Adrenal gland (tissue), 19 donors: ENCODE results near the gene POLL. TPM values are rescaled to one million over a fixed set of nuclear protein-coding genes. Genes with fewer than 3 reads are reported as not detected.
"Not testable (repeated sequence)": the region's sequence is repeated elsewhere in the genome, so short reads cannot be mapped to it uniquely, and the experiment has no call there.

Source experiments
- DNase-seq, 7 donors: peaks; one replicate each; pipeline ENCODE4 v3.0.0-alpha.2; 2019 to 2020
- H3K27ac ChIP-seq, 5 donors: fragments of 200-600 bp; sonication (generic) in 4 of 5; 1 replicate in 3 of 5; 2 replicates in 2 of 5; pipeline versions ENCODE4 v1.5.1 to v1.8.0; 2016 to 2020; ENCODE audit warnings: mild to moderate bottlenecking in 1 of 5
- H3K27me3 ChIP-seq: fragments of 200-600 bp; 2 replicates; pipeline ENCODE4 v1.8.0; 2021
- H3K36me3 ChIP-seq, 2 donors: fragments of 200-600 bp; replicated peaks in 1 of 2; 1 replicate in 1 of 2; 2 replicates in 1 of 2; pipeline versions ENCODE4 v1.5.1 to v1.8.0; 2018 to 2022
- H3K4me1 ChIP-seq, 2 donors: fragments of 200-600 bp; replicated peaks in 1 of 2; 1 replicate in 1 of 2; 2 replicates in 1 of 2; pipeline versions ENCODE4 v1.5.1 to v1.8.0; 2018 to 2021
- H3K4me3 ChIP-seq, 4 donors: fragments of 200-600 bp; sonication (generic) in 3 of 4; one replicate each; pipeline ENCODE4 v1.5.1; 2016 to 2018
- H3K9me3 ChIP-seq, 3 donors: fragments of 200-600 bp; sonication (generic) in 1 of 3; replicated peaks in 1 of 3; 1 replicate in 2 of 3; 2 replicates in 1 of 3; pipeline versions ENCODE4 v1.5.1 to v1.8.0; 2016 to 2021
- POLR2A ChIP-seq, 2 donors: fragments of 450-650 bp; IDR thresholded peaks; one replicate each; pipeline ENCODE4 v1.6.1; 2017; ENCODE audit warnings: antibody characterized with exemption in 2 of 2, mild to moderate bottlenecking in 2 of 2, moderate library complexity in 1 of 2
- WGBS, 4 donors: extraction: QIAGEN DNeasy Blood & Tissue Kit in 2 of 4; methylation state at CpG; one replicate each; pipeline versions ENCODE4 v1.1.5 to v1.1.7; 2013 to 2017; 5-methylcytosine and 5-hydroxymethylcytosine counted together
- intact Hi-C, 2 donors: fragments of 100-400 bp; cut with DNase I; formaldehyde crosslinking; loops; one replicate each; pipeline versions ENCODE4 v1.14.1 to v1.15.0; 2022 to 2023
- long read RNA-seq, 10 donors: library from polyadenylated mRNA in 3 of 10; unstranded in 2 of 10; stranded (forward) in 1 of 10; transcript quantifications; one replicate each; pipeline ENCODE4 v2.0.0 and lab custom pipeline, GENCODE V29; 2021 to 2026
- polyA plus RNA-seq, 3 donors: library from polyadenylated mRNA; stranded (reverse); fragments of 200-250 nt in 2 of 3; fragments of 350-450 nt in 1 of 3; fragmentation: Illumina TruSeq in 1 of 3; extraction: RNeasy Lipid Tissue Mini Kit (QIAGEN cat#74804) in 1 of 3; gene quantifications; one replicate each; pipeline ENCODE4 v1.2.3, GENCODE V29; 2013 to 2014
- total RNA-seq, 9 donors: library from RNA; depleted of rRNA in 4 of 9; stranded (reverse); fragments of >200 nt in 4 of 9; fragments of 120-200 nt in 1 of 9; fragmentation: NEBNext Ultra II Directional in 1 of 9; extraction: Animal tissue kit (Norgen Biotek cat#: 25700) in 1 of 9; gene quantifications; one replicate each; pipeline versions ENCODE4 v1.1.0 to v1.2.4, GENCODE V29; 2013 to 2023
- TF ChIP-seq, protein P1 (sequence below), 6 experiments: fragments of 450-650 bp in 4 of 6; fragments of 200-600 bp in 2 of 6; sonication (generic) in 1 of 6; IDR thresholded peaks; 1 replicate in 5 of 6; 2 replicates in 1 of 6; pipeline versions ENCODE4 v1.5.1 to v1.8.0; 2016 to 2021; ENCODE audit warnings: antibody characterized with exemption in 6 of 6, mild to moderate bottlenecking in 2 of 6, moderate library complexity in 1 of 6
- donor health status: healthy with polysubstance abuse.
- donor health status: Bipolar disorder and iron deficiency.
- donor health status: DM: yes; HTN: yes; CAD: no.
- donor health status: DM: no; HTN: no; CAD: no.
- donor health status: DM: no; HTN: no; CAD: no.
- donor health status: DM: yes; HTN: yes; CAD: no.

Gene POLL
- 10 to 100 TPM; 10.7 to 44.6 (median 29.9) TPM for total RNA-seq
- polyA plus RNA-seq = 10 to 100 TPM; 10.1 to 83.7 (median 59.3) TPM
- long read RNA-seq, donor 1, partial matches to known transcripts = 15 of 35 reads
- long read RNA-seq, donor 1, other reads (novel, unspliced or antisense) = 20 of 35 reads
- long read RNA-seq, donor 2 = 0 reads
- long read RNA-seq, donor 3, partial matches to known transcripts = 0 of 1 reads
- long read RNA-seq, donor 3, other reads (novel, unspliced or antisense) = 0 of 1 reads
- long read RNA-seq, donor 4, partial matches to known transcripts = 0 of 5 reads
- long read RNA-seq, donor 4, other reads (novel, unspliced or antisense) = 3 of 5 reads
- long read RNA-seq, donor 5, partial matches to known transcripts = 10 of 35 reads
- long read RNA-seq, donor 5, other reads (novel, unspliced or antisense) = 23 of 35 reads
- long read RNA-seq, donor 6, partial matches to known transcripts = 2 of 15 reads
- long read RNA-seq, donor 6, other reads (novel, unspliced or antisense) = 12 of 15 reads
- long read RNA-seq, donor 7, partial matches to known transcripts = 0 of 2 reads
- long read RNA-seq, donor 7, other reads (novel, unspliced or antisense) = 0 of 2 reads
- long read RNA-seq, donor 8, partial matches to known transcripts = 0 of 1 reads
- long read RNA-seq, donor 8, other reads (novel, unspliced or antisense) = 0 of 1 reads
- long read RNA-seq, donor 9 = 0 reads
- long read RNA-seq, donor 10 = 0 reads

- Histone ChIP-seq H3K36me3 (peaks cover 0 to 15% of the 10 kb centered on the region in 2 donors), H3K4me1 (peaks cover 7 to 20% of the 10 kb centered on the region in 2 donors), H3K9me3 (no peaks in the 10 kb centered on the region), H3K27ac (peak within 1 kb of the TSS in 4 of 5 donors; percentile 16 to 79 (median 50)), H3K4me3 (peak within 1 kb of the TSS; percentile 53 to 98 (median 80)), H3K27me3 (no peaks in the 10 kb centered on the region)
- peak; percentile 96 to 99 (median 98) for DNase-seq
- 0 to 1% (median 0%) methylated on average over 9 to 50 of the region's 50 CpGs for WGBS, 4 donors
- intact Hi-C loops = no loop called here
- TF ChIP-seq, protein P1, sequence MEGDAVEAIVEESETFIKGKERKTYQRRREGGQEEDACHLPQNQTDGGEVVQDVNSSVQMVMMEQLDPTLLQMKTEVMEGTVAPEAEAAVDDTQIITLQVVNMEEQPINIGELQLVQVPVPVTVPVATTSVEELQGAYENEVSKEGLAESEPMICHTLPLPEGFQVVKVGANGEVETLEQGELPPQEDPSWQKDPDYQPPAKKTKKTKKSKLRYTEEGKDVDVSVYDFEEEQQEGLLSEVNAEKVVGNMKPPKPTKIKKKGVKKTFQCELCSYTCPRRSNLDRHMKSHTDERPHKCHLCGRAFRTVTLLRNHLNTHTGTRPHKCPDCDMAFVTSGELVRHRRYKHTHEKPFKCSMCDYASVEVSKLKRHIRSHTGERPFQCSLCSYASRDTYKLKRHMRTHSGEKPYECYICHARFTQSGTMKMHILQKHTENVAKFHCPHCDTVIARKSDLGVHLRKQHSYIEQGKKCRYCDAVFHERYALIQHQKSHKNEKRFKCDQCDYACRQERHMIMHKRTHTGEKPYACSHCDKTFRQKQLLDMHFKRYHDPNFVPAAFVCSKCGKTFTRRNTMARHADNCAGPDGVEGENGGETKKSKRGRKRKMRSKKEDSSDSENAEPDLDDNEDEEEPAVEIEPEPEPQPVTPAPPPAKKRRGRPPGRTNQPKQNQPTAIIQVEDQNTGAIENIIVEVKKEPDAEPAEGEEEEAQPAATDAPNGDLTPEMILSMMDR (IDR thresholded peaks at IDR 0.05) = no peak
- no peak for TF ChIP-seq POLR2A (IDR thresholded peaks at IDR 0.05)
Measured at GRCh38 chr10:101587725-101588653, at the start of gene POLL, which contains the start of gene DPCD. POLL (minus strand) TSS chr10:101588257; CDS start chr10:101587360, 897 bp downstream. DPCD (plus strand) TSS chr10:101588321; CDS start chr10:101588337, 16 bp downstream.

GRCh38 chr10:101633510-101633909 is 45.5 kb upstream of the POLL start:
- H3K27me3 ChIP-seq, H3K36me3 ChIP-seq, H3K27ac ChIP-seq, intact Hi-C loops, H3K4me3 ChIP-seq, H3K4me1 ChIP-seq, DNase-seq, H3K9me3 ChIP-seq: not testable (repeated sequence)
- WGBS, 4 donors = 94 to 95% (median 94%) methylated on average over 4 of the region's 4 CpGs

GRCh38 chr10:101631821-101632475 is 43.9 kb upstream of the POLL start:
- Histone ChIP-seq H3K36me3 (no peaks in the 10 kb centered on the region), H3K4me3 (no peak overlapping the region), H3K27me3 (no peaks in the 10 kb centered on the region), H3K9me3 (no peaks in the 10 kb centered on the region), H3K27ac (no peak overlapping the region), H3K4me1 (no peaks in the 10 kb centered on the region)
- no peak for TF ChIP-seq POLR2A (IDR thresholded peaks at IDR 0.05)
- TF ChIP-seq, protein P1 (IDR thresholded peaks at IDR 0.05) = no peak
- DNase-seq = no peak
- 73 to 88% (median 80%) methylated on average over 7 to 8 of the region's 8 CpGs for WGBS, 4 donors
- intact Hi-C loops = no loop called here

DNA sequence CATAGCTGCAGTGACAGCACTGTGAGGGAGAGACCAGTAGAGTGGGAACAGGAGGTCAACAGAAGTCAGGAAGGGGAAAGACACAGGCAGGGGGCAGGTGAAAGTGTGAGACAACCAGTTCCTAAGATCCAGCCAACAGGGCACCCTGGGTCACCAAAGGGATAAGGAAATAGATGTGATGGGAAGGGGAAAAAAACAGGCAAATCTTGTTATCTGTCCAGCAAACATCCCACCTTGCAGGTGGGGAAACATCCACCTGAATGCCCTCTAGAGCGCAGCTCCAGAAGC is 42.5 kb upstream of the POLL start:
- no peak for DNase-seq

More for the DNA sequence above, 42.5 kb upstream of the POLL start:
- 96 to 100% (median 99%) methylated on average over 1 of the region's 1 CpG for WGBS, 4 donors
- no peaks in the 10 kb centered on the region for H3K36me3 ChIP-seq
- intact Hi-C loops = no loop called here
- H3K9me3 ChIP-seq = no peaks in the 10 kb centered on the region
- H3K27ac ChIP-seq = no peak overlapping the region
- no peak overlapping the region for H3K4me3 ChIP-seq
- H3K4me1 ChIP-seq = peaks cover 0 to 7% of the 10 kb centered on the region in 2 donors
- H3K27me3 ChIP-seq = no peaks in the 10 kb centered on the region
- no peak for TF ChIP-seq POLR2A (IDR thresholded peaks at IDR 0.05)
